Measurements from ENCODE around the gene ADCY7.

ADCY7 gene

DNA sequence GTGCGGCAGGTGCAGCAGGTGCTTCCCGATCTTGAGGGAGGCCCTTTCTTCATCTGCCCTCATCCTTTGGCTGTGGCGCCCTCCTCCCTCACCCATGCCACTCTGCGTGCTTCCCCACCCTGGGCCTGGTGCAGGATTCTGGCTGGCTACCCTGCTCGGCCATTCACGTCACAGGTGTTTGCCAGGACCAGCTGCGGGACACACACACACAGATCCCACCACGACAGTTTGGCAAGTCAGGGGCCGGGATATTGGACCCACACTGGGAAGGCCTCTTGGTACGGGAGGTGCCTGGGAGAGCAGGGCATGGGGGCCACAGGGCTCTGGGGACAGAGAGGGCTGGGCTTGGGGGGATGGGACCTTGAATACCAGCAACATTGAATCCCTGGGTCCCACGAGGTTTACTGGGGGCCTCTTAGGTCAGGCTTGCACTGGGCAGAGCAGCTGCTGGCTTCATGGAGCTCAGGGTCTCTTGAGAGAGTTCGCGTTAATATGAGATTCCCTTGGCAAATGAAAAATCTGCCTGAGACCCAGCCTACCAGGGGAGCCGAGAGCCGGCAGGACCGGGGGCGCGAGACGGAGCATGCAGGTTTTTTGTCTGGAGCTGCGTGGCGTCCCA, 15.1 kb downstream of the ADCY7 start:
- no peak for DNase-seq (ENCODE audit: low read depth)
- H3K4me3 ChIP-seq (ENCODE audit: low read depth, low read length): peak overlapping the region; percentile 1; the same call in 1 of the 2 replicates
- TF ChIP-seq, protein P1, sequence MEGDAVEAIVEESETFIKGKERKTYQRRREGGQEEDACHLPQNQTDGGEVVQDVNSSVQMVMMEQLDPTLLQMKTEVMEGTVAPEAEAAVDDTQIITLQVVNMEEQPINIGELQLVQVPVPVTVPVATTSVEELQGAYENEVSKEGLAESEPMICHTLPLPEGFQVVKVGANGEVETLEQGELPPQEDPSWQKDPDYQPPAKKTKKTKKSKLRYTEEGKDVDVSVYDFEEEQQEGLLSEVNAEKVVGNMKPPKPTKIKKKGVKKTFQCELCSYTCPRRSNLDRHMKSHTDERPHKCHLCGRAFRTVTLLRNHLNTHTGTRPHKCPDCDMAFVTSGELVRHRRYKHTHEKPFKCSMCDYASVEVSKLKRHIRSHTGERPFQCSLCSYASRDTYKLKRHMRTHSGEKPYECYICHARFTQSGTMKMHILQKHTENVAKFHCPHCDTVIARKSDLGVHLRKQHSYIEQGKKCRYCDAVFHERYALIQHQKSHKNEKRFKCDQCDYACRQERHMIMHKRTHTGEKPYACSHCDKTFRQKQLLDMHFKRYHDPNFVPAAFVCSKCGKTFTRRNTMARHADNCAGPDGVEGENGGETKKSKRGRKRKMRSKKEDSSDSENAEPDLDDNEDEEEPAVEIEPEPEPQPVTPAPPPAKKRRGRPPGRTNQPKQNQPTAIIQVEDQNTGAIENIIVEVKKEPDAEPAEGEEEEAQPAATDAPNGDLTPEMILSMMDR (IDR thresholded peaks at IDR 0.05; ENCODE audit: low read depth, low read length, missing control alignments): no peak

GRCh38 chr16:50282010-50282538, 15.7 kb downstream of the ADCY7 start:
- TF ChIP-seq, protein P1 (IDR thresholded peaks at IDR 0.05; ENCODE audit: low read depth, low read length, missing control alignments): no peak
- DNase-seq (ENCODE audit: low read depth): peak; percentile 82
- peak overlapping the region; percentile 1; the same call in 1 of the 2 replicates for H3K4me3 ChIP-seq (ENCODE audit: low read depth, low read length)

DNA sequence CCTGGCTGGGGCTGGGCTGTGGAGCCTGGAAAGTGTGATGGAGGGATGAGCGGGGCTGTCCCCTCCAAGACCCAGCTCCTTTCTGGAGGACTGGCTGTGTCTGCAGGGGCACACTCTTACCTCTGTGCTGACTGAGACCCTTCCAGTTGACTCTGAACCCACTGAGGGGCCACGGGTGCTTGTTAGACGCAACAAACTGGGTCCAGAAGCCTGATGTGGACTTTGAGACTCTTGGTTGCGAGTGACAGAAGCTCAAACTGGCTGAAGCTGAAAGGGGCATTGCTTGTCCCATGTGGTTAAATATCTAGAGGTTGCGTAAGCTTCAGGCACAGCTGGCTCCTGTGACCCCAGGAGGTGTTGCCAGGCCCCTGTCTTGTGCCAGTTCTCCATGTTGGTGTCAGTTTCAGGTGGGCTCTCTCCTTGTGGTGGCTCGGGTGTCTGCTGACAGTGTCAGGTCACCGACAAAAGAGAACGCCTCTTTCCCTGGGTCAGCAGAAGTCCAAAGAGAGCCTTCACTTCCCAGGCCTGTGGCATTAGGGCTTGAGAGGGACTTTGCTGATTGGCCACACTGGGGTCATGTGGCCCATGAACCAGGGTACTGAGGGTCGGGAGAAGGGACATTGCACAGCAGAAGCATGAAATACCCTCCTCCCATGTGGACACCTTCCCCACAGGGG, 16.7 kb downstream of the ADCY7 start:
- TF ChIP-seq, protein P1 (IDR thresholded peaks at IDR 0.05; ENCODE audit: low read depth, low read length, missing control alignments): no peak
- DNase-seq (ENCODE audit: low read depth): no peak

GRCh38 chr16:50284131-50284911, 18.0 kb downstream of the ADCY7 start:
- DNase-seq (ENCODE audit: low read depth): no peak
- TF ChIP-seq, protein P1 (IDR thresholded peaks at IDR 0.05; ENCODE audit: low read depth, low read length, missing control alignments): no peak
- H3K4me3 ChIP-seq (ENCODE audit: low read depth, low read length): no peak overlapping the region

More for the DNA sequence above, 16.7 kb downstream of the ADCY7 start:
- no peak overlapping the region for H3K4me3 ChIP-seq (ENCODE audit: low read depth, low read length)

DNA sequence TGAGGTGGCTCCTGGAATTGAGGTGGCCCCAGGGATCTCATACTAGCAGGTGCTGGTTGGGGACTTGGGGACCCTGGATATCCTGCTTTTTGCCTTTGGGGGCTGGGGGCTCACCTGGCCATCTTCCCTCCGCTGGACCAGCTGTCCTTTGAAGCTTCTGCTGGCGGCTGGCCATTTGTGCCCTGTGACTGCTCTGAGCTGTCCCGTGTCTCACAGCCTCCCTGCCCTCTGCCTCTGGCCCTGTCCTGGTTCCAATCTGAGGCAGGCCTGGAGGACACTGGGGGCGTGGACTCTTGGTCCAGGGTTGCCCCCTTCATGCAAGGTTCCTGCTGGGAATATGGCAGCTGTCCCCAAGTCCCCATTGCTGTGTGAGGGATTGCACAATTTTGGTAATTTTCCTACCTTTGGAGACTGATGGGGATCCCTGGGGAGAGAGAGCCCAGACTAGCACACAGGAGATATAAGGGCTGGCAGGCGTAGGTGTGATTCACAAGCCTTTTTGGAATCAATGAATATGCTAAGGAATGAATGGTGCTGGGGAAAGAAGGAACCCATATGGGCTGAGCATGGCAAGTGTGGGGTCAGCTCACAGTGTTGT, 19.2 kb downstream of the ADCY7 start:
- no peak for DNase-seq (ENCODE audit: low read depth)
- TF ChIP-seq, protein P1 (IDR thresholded peaks at IDR 0.05; ENCODE audit: low read depth, low read length, missing control alignments): no peak
- H3K4me3 ChIP-seq (ENCODE audit: low read depth, low read length): no peak overlapping the region

GRCh38 chr16:50286681-50287080, 20.3 kb downstream of the ADCY7 start:
- TF ChIP-seq, protein P1 (IDR thresholded peaks at IDR 0.05; ENCODE audit: low read depth, low read length, missing control alignments): no peak
- no peak overlapping the region for H3K4me3 ChIP-seq (ENCODE audit: low read depth, low read length)
- DNase-seq (ENCODE audit: low read depth): no peak

Data from GM12864 (cell line).